OCI-M1 (cell line): ENCODE measurements around the gene CAMK2N2.

Experiments
- DNase-seq: peaks from one replicate; lab custom pipeline; 2025; lab: John Stamatoyannopoulos, UW

Gene CAMK2N2

GRCh38 chr3:184261270-184261853 lies at the start of gene CAMK2N2:
Gene CAMK2N2 (minus strand): TSS chr3:184261553. CDS start chr3:184261285, 268 bp downstream.
- DNase-seq, result peak; percentile 39

DNA sequence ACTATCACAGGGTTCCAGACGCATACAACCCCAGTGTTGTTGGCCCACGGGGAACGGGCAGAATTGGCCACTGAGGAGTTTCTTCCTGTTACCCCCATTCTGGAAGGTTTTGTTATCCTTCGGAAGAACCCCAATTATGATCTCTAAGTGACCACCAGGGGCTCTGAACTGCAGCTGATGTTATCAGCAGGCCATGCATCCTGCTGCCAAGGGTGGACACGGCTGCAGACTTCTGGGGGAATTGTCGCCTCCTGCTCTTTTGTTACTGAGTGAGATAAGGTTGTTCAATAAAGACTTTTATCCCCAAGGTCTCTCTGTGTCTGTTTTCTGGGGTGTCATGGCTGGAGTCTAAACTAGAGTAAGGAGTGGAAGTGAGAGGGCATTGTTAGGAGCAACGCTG lies 47.4 kb upstream of the CAMK2N2 start:
- DNase-seq, result no peak

GRCh38 chr3:184307915-184308314 lies 46.6 kb upstream of the CAMK2N2 start:
- DNase-seq, result no peak

- DNase-seq, result no peak
These were observed 45.1 kb upstream of the CAMK2N2 start for GRCh38 chr3:184306341-184306972.

DNA sequence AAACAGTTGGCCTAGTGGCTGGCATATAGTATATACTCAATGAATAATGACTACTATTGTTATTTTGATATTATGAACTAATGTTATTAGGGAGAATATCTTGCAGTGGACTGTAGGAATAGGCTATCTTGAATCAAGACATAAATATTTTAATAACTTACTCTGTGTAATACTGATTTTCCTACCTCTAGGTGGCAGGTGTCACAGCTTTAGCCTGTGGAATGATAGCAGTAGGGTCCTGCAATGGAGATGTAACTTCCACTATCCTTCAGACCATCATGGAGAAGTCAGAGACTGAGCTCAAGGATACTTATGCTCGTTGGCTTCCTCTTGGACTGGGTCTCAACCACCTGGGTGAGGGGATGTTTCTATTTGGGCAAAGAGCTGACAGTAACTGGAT lies 44.2 kb upstream of the CAMK2N2 start:
- peak; percentile 10 for DNase-seq

GRCh38 chr3:184300378-184300720 lies 39.0 kb upstream of the CAMK2N2 start:
- DNase-seq, result no peak

DNA sequence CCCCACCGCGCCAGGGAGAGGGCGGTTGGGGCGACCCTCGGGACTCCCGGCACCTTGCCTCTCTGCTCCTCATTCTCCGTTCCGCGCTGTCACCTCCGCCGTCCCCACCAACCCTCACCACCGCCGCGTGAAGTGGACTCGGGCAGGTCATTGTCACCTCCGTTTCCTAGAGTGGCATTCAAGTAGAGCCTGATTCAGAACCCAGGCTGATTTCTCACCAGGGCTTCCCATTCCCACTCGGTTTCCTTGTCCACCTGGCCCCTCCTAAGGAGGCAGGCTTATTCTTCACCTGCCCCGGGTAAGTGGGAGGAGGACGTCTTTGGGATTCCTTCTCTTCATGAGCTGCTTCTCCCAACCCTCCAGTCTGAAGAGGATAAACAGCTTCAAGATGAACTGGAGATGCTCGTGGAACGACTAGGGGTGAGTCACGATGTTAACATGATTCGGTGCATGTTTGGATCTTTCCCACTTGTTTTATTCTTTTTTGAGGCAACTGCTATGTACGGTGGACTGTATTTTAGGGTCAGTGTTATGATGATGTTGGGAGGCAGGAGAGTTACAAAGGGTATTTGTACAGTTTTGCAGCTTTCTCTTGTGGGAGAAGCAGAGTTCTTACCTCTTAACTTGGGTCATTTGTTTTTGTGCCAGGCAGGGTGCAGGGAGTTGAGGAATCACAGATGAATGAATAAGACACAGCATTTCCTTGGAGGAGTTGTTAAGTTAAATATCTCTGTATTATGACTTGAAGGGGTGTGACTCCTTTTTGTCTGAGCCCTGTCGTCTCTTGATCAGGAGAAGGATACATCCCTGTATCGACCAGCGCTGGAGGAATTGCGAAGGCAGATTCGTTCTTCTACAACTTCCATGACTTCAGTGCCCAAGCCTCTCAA lies 38.4 kb upstream of the CAMK2N2 start:
- no peak for DNase-seq

DNA sequence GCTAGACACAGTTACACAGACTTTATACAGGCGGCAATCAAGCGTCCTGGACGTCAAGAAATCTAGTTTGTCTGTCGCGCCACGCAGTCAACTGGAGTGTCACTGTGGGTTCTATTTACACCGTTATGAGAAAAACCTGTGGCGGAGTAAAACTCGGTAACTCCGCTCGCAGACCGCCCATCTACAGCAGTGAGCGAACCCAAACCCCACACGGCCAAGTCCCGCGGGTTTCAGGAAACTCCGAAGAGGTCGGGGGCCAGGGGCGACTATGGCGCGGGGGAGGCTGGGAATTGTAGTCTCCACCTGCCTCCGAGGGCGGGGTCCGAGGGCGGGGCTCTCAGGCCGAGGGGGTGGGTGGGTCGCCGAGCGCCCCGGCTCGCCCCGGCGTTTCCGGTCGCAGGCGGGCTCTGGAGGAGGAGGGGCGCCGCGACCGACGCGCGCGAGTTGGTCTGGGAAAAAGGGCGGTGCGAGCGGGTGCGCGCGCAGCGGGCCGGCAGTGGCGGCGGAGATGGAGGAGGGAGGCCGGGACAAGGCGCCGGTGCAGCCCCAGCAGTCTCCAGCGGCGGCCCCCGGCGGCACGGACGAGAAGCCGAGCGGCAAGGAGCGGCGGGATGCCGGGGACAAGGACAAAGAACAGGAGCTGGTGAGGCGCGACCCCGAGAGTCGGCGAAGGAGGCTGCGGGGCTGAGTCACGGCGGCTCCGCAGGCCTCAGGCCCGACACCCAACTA lies 37.6 kb upstream of the CAMK2N2 start, which contains the start of gene PSMD2:
Gene PSMD2 (plus strand): TSS at position 483 of the 729 bp plus-strand sequence. CDS start 26 bp downstream, at position 509.
- peak; percentile 94 for DNase-seq

DNA sequence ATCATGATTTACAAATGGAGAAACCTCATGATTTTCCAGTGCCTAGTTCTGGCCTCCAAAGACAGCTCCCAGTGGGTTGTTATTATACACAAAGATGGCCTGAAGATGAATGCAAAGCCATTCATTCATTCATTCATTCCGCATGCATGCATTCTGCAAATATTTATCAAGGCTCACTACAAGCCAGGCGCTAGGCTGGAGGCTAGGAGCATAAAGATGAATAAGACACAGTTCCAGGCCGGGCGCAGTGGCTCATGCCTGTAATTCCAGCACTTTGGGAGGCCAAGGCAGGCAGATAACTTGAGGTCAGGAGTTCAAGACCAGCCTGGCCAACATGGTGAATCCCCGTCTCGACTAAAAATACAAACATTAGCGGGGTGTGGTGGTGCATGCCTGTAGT lies 35.3 kb upstream of the CAMK2N2 start:
- DNase-seq, result no peak

DNA sequence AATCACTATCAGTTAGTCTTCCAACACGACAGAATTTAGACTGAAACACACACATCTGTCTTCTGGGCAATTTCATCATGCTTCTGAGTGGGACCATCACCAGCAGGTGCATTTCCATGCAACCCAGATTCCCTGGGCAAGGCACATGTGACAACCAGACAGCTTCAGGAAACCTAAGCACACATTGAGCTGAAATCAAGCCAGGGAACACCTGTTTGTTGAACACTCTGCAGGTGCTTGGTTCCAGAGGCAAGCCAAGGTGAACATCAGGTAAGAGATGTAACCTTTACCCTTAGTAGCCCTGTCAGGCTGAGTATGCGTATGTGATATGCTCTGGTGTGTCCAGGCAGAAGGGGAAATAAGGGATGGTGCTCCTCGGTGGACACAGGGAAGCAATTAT lies 34.4 kb upstream of the CAMK2N2 start:
- no peak for DNase-seq

DNA sequence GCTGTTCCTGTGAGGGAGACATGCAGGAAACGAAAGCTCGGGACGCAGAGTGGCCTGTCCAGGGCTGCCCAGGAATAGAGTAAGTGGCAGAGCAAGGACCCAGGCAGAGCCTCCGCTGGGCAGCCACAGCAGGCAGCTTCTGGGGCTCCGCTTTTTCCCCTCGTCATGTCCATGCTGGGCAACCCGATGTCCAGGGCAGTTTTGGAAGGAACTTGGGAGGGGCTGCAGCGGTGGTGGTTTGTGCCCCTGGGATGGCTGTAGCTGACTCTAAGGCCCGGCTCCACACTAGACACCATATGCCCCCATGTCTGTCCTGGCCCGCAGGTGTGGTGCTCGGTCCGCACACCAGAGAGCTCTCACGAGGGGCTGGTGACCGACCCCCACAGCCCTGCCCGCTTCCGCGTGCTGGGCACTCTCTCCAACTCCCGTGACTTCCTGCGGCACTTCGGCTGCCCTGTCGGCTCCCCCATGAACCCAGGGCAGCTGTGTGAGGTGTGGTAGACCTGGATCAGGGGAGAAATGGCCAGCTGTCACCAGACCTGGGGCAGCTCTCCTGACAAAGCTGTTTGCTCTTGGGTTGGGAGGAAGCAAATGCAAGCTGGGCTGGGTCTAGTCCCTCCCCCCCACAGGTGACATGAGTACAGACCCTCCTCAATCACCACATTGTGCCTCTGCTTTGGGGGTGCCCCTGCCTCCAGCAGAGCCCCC lies 30.5 kb upstream of the CAMK2N2 start:
- DNase-seq, result no peak

DNA sequence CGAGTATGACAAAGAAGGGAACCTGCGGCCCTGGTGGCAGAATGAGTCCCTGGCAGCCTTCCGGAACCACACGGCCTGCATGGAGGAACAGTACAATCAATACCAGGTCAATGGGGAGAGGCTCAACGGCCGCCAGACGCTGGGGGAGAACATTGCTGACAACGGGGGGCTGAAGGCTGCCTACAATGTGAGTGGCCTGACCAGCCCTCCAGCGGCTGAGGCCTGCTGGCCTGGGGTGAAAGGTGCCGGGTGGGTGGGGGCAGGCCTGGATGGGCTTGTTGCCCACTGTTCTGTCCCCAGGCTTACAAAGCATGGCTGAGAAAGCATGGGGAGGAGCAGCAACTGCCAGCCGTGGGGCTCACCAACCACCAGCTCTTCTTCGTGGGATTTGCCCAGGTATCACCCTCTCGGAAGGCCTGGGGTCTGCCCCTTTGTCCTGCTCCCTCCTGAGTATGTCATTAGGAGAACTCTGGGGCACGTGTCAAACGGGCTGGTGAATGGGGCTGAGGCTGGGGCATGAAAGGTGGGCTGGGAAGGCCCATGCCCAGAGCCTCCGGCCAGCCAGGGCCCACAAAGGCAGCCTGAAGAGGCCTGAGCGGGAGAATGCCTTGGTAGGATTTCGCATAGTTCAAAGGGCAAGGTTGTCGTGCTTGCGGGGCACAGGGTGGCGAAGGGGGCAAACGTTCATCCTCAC lies 29.8 kb upstream of the CAMK2N2 start:
- DNase-seq, result no peak

- DNase-seq, result no peak
These were observed 29.0 kb upstream of the CAMK2N2 start for GRCh38 chr3:184290331-184290730.

DNA sequence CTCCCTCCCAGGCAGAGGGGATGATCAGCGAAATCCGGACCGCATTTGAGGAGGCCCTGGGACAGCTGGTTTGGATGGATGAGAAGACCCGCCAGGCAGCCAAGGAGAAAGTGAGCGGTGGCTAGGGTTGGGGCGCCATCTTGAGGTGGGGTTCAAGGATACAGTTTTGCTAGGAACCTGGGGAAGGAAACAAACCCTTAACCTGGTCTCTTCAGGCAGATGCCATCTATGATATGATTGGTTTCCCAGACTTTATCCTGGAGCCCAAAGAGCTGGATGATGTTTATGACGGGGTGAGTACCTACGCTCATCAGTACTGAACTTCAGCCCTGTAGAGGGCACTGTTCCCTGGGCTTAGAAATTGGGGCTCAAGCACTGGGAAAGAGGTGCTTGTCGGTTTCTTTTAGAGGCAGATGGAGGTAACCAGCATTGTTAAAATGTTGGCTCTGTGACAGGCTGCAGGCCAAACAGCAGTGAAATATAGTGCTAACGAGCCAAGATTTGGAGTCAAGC lies 28.1 kb upstream of the CAMK2N2 start:
- peak; percentile 68 for DNase-seq

DNA sequence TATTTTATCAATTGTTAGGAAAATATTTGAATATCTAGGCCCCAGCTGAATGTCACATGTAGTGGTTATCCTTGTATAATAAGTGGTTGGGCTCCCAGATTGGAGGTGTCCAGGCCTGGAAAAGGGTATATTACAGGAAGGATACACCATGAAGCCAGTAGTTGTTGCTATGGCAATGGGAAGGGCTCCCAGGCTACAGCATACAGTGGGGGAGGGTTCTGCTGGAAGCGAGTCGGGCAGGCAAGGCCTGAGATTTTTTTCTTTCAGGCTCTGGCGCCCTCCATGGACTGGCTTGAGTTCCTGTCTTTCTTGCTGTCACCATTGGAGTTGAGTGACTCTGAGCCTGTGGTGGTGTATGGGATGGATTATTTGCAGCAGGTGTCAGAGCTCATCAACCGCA lies 23.3 kb upstream of the CAMK2N2 start:
- DNase-seq, result peak; percentile 57

GRCh38 chr3:184283681-184284080 lies 22.3 kb upstream of the CAMK2N2 start:
- no peak for DNase-seq

GRCh38 chr3:184282941-184283340 lies 21.6 kb upstream of the CAMK2N2 start:
- DNase-seq, result no peak

DNA sequence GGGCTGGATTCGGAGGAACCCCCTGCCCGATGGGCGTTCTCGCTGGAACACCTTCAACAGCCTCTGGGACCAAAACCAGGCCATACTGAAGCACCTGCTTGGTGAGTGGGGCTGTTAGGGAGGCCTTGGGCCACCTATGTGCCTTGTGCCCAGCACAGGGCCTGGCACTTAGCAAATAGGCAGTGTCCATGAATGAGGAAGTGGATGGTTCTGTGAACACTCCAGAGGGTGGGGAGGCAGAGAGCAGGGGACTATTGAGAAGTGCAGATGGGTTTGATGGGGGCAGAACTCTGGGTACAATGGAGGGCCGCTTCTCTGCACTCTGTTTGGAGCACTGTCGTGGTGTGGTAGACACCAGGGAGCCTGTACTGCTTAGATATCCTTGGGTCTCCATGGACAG lies 16.0 kb upstream of the CAMK2N2 start:
- DNase-seq, result no peak

- no peak for DNase-seq
These were observed 14.9 kb upstream of the CAMK2N2 start, which contains the start of gene ECE2 for GRCh38 chr3:184275961-184276910. Gene ECE2 (plus strand): TSS chr3:184276022. CDS start chr3:184276154, 132 bp downstream.

DNA sequence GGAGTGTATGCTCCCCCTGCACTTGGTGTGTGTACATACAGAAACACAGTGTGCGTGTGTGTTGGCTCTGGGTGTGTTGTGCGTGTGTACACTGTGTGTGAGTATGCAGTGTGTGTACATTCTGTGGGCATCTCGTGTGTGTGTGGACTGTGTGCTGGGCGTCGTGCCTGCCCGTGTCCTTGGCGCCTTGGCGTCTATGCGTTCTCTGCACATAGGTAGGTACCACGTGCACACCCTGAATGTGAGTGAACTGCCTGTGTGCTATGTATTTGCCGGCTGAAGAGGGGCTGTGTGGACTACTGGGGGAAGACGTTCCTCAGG lies 14.0 kb upstream of the CAMK2N2 start:
- DNase-seq, result no peak
